ENCODE measurements around the gene NTRK2.
"Not testable (repeated sequence)": the region's sequence is repeated elsewhere in the genome, so short reads cannot be mapped to it uniquely, and the experiment has no call there.

Gene NTRK2

GRCh38 chr9:84880835-84881234, 211.3 kb downstream of the NTRK2 start:
- ATAC-seq (replicated peaks; ENCODE audit: extremely low read depth, poor library complexity, severe bottlenecking), result no peak
- no peaks in the 10 kb centered on the region for H3K36me3 Mint-ChIP-seq (ENCODE audit: insufficient read depth)
- H3K27me3 Mint-ChIP-seq, result no peaks in the 10 kb centered on the region
- DNase-seq (ENCODE audit: low spot score in 2 of 2), result no peak
- no peaks in the 10 kb centered on the region for H3K4me1 Mint-ChIP-seq
- H3K27ac Mint-ChIP-seq (ENCODE audit: low read depth), result no peak overlapping the region
- H3K9me3 Mint-ChIP-seq, result no peaks in the 10 kb centered on the region
- H3K4me3 Mint-ChIP-seq, result no peak overlapping the region

- no peak for DNase-seq (ENCODE audit: low spot score in 2 of 2)
- H3K27ac Mint-ChIP-seq (ENCODE audit: low read depth), result no peak overlapping the region
- no peaks in the 10 kb centered on the region for H3K4me1 Mint-ChIP-seq
- H3K27me3 Mint-ChIP-seq, result no peaks in the 10 kb centered on the region
- H3K9me3 Mint-ChIP-seq, result no peaks in the 10 kb centered on the region
- ATAC-seq (replicated peaks; ENCODE audit: extremely low read depth, poor library complexity, severe bottlenecking), result no peak
- H3K36me3 Mint-ChIP-seq (ENCODE audit: insufficient read depth), result no peaks in the 10 kb centered on the region
- no peak overlapping the region for H3K4me3 Mint-ChIP-seq
Observed at GRCh38 chr9:84886866-84887265, 217.3 kb downstream of the NTRK2 start.

DNA sequence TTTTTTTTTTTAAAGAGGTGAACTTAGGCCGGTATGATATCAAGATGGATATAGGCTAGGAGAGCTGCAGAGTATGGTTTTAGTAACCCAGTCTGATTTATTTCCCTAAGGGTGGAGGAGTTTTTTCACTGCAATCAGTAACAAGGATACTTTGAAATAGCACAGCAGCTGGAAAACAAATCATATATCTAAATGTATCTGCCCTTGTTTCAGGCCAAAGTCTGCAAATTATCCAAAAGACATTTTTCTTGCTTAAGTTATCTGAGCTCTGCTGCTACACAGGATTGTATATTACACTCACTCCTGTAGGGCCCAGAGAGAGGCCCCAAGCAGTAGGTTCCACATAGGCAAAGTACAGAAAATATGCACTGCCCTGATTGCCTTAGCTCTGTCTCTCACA, 222.4 kb downstream of the NTRK2 start:
- no peak overlapping the region for H3K4me3 Mint-ChIP-seq
- ATAC-seq (replicated peaks; ENCODE audit: extremely low read depth, poor library complexity, severe bottlenecking), result no peak
- no peaks in the 10 kb centered on the region for H3K9me3 Mint-ChIP-seq
- DNase-seq (ENCODE audit: low spot score in 2 of 2), result no peak
- no peak overlapping the region for H3K27ac Mint-ChIP-seq (ENCODE audit: low read depth)
- H3K4me1 Mint-ChIP-seq, result no peaks in the 10 kb centered on the region
- H3K36me3 Mint-ChIP-seq (ENCODE audit: insufficient read depth), result no peaks in the 10 kb centered on the region
- H3K27me3 Mint-ChIP-seq, result no peaks in the 10 kb centered on the region

DNA sequence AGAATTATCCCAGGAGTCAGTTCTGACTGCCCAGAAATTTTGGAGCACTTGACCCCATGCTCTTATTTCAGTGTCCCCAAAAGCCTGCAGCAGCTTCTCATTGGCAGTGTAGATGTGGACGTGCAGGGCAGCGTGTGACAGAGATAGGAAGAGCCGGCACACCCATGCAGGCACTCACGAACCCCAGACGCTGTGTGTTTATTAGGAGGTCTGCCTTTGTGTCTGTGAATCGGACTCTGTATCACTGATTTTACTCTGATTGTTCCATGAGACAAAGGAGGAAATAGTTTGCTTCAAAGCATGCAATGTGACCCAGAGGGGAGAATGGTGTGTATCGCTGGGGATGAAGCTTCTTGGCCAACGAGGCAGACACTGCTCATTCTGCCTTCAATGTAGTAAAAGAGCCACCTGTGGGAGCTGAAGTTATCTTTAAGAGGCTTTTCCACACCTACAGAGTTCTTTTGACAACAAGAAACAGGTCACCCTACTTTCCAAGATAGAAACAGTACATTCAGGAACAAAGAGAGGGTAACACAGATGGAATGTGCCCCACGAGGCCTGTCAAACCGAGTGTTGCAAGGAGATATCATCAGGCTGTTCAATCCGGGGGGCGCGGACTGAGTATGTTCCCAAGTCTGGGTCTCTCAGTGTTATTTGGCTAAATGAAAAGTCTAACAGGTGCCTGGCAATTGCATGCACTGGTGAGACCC, 224.0 kb downstream of the NTRK2 start:
- Mint-ChIP-seq H3K4me3 (no peak overlapping the region), H3K9me3 (no peaks in the 10 kb centered on the region), H3K36me3 (ENCODE audit: insufficient read depth) (no peaks in the 10 kb centered on the region), H3K4me1 (no peaks in the 10 kb centered on the region), H3K27me3 (no peaks in the 10 kb centered on the region), H3K27ac (ENCODE audit: low read depth) (no peak overlapping the region)
- no peak for ATAC-seq (replicated peaks; ENCODE audit: extremely low read depth, poor library complexity, severe bottlenecking)
- DNase-seq (ENCODE audit: low spot score in 2 of 2), result no peak

DNA sequence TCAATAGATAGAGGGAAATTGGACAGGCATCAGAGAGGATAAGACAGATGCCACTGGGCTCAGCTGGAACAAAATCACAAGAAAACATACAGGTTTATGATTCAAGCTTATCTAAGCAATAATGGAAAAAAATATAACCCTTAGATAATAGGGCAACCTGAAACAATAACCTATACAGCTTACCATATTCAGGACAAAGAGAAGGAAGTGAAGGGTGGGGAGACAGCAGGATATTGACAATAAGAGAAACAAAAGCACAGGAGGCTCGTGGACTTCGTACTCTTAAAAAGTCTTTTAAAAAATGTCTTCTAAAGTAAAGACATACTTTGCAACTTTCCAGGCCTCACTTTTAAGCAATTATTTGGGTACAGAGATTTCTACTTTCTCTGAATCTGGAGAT, 225.3 kb downstream of the NTRK2 start:
- no peaks in the 10 kb centered on the region for H3K27me3 Mint-ChIP-seq
- no peaks in the 10 kb centered on the region for H3K4me1 Mint-ChIP-seq
- no peaks in the 10 kb centered on the region for H3K36me3 Mint-ChIP-seq (ENCODE audit: insufficient read depth)
- H3K9me3 Mint-ChIP-seq, result no peaks in the 10 kb centered on the region
- DNase-seq (ENCODE audit: low spot score in 2 of 2), result no peak
- no peak for ATAC-seq (replicated peaks; ENCODE audit: extremely low read depth, poor library complexity, severe bottlenecking)
- H3K27ac Mint-ChIP-seq (ENCODE audit: low read depth), result no peak overlapping the region
- no peak overlapping the region for H3K4me3 Mint-ChIP-seq

GRCh38 chr9:84897362-84898094, 228.0 kb downstream of the NTRK2 start:
- no peaks in the 10 kb centered on the region for H3K9me3 Mint-ChIP-seq
- H3K27ac Mint-ChIP-seq (ENCODE audit: low read depth), result no peak overlapping the region
- no peaks in the 10 kb centered on the region for H3K27me3 Mint-ChIP-seq
- DNase-seq (ENCODE audit: low spot score in 2 of 2), result no peak
- ATAC-seq (replicated peaks; ENCODE audit: extremely low read depth, poor library complexity, severe bottlenecking), result no peak
- H3K4me1 Mint-ChIP-seq, result no peaks in the 10 kb centered on the region
- H3K4me3 Mint-ChIP-seq, result no peak overlapping the region
- H3K36me3 Mint-ChIP-seq (ENCODE audit: insufficient read depth), result no peaks in the 10 kb centered on the region

GRCh38 chr9:84898188-84898587, 228.7 kb downstream of the NTRK2 start:
- H3K4me3 Mint-ChIP-seq, result no peak overlapping the region

DNA sequence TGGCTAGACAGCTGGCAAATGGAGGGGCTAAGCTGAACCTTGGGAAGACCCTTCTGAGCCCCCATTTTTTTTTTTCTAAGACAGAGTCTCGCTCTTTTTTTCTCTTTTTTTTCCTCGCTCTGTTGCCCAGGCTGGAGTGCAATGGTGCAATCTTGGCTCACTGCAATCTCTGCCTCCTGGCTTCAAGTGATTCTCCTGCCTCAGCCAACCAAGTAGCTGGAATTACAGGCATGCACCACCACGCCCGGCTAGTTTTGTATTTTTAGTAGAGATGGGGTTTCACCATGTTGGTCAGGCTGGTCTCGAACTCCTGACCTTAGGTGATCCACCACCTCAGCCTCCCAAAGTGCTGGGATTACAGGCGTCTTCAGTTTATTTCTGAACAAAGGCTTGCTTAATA, 229.1 kb downstream of the NTRK2 start:
- H3K27me3 Mint-ChIP-seq; H3K9me3 Mint-ChIP-seq; H3K4me3 Mint-ChIP-seq; H3K36me3 Mint-ChIP-seq (ENCODE audit: insufficient read depth); H3K4me1 Mint-ChIP-seq; DNase-seq (ENCODE audit: low spot score in 2 of 2); H3K27ac Mint-ChIP-seq (ENCODE audit: low read depth); ATAC-seq (replicated peaks; ENCODE audit: extremely low read depth, poor library complexity, severe bottlenecking): not testable (repeated sequence)

More at GRCh38 chr9:84898188-84898587, 228.7 kb downstream of the NTRK2 start:
- no peak for ATAC-seq (replicated peaks; ENCODE audit: extremely low read depth, poor library complexity, severe bottlenecking)
- Mint-ChIP-seq H3K9me3 (no peaks in the 10 kb centered on the region), H3K36me3 (ENCODE audit: insufficient read depth) (no peaks in the 10 kb centered on the region), H3K4me1 (no peaks in the 10 kb centered on the region), H3K27ac (ENCODE audit: low read depth) (no peak overlapping the region), H3K27me3 (no peaks in the 10 kb centered on the region)
- DNase-seq (ENCODE audit: low spot score in 2 of 2), result no peak

- no peak overlapping the region for H3K4me3 Mint-ChIP-seq
- DNase-seq (ENCODE audit: low spot score in 2 of 2) (no peak), ATAC-seq (replicated peaks; ENCODE audit: extremely low read depth, poor library complexity, severe bottlenecking) (no peak)
- no peak overlapping the region for H3K27ac Mint-ChIP-seq (ENCODE audit: low read depth)
- no peaks in the 10 kb centered on the region for H3K9me3 Mint-ChIP-seq
- peaks cover 10% of the 10 kb centered on the region for H3K27me3 Mint-ChIP-seq
- no peaks in the 10 kb centered on the region for H3K36me3 Mint-ChIP-seq (ENCODE audit: insufficient read depth)
- H3K4me1 Mint-ChIP-seq, result no peaks in the 10 kb centered on the region
Observed at GRCh38 chr9:84899326-84899725, 229.8 kb downstream of the NTRK2 start.

GRCh38 chr9:84900421-84900820, 230.9 kb downstream of the NTRK2 start:
- H3K4me1 Mint-ChIP-seq, result no peaks in the 10 kb centered on the region

DNA sequence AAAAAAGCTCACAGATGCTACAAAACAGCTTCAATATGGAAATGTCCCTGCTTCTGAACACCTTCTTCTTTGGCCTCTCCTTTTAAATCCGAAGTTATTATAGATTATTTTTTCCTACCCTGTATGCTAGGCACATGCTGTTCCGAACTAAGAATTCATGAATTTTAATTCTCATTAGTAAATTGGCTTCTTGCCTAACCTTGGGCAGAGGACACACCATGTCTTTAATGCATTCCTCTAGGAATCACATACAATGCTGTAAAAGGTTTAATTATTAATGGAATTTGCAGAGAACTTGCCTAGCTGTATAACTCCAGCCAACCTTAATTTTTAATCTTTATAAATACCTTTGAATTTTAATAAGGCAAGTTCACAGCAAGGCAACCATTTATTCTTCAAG, 234.4 kb downstream of the NTRK2 start:
- Mint-ChIP-seq H3K27me3 (peaks cover 27% of the 10 kb centered on the region), H3K36me3 (ENCODE audit: insufficient read depth) (peaks cover 1% of the 10 kb centered on the region), H3K27ac (ENCODE audit: low read depth) (no peak overlapping the region), H3K4me1 (no peaks in the 10 kb centered on the region), H3K9me3 (no peaks in the 10 kb centered on the region), H3K4me3 (no peak overlapping the region)
- ATAC-seq (replicated peaks; ENCODE audit: extremely low read depth, poor library complexity, severe bottlenecking) (no peak), DNase-seq (ENCODE audit: low spot score in 2 of 2) (no peak)

More at GRCh38 chr9:84900421-84900820, 230.9 kb downstream of the NTRK2 start:
- Mint-ChIP-seq H3K27me3 (peaks cover 20% of the 10 kb centered on the region), H3K4me3 (no peak overlapping the region), H3K27ac (ENCODE audit: low read depth) (no peak overlapping the region), H3K36me3 (ENCODE audit: insufficient read depth) (no peaks in the 10 kb centered on the region), H3K9me3 (no peaks in the 10 kb centered on the region)
- no peak for ATAC-seq (replicated peaks; ENCODE audit: extremely low read depth, poor library complexity, severe bottlenecking)
- DNase-seq (ENCODE audit: low spot score in 2 of 2), result no peak

DNA sequence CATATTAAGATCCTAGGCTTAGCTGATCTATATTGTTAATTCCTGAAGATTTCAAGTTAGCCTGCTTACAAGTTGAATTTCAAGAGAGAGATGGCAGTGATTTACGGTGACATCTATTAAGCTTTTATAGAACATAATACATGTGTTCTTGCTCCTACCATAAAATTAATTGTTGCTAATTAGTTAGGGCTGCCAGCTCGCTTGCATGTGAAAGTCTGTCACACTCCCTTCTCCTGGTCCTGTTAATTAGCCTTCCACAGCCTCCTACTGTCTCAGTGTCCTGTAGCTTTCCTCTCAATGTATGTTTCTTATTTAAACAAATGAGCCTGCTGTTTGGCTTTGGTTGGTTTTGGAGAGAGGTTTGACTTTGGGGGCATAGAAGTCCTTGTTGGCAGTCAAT, 247.2 kb downstream of the NTRK2 start:
- ATAC-seq (replicated peaks; ENCODE audit: extremely low read depth, poor library complexity, severe bottlenecking) (no peak), DNase-seq (ENCODE audit: low spot score in 2 of 2) (no peak)
- H3K4me1 Mint-ChIP-seq, result no peaks in the 10 kb centered on the region
- H3K27me3 Mint-ChIP-seq, result peaks cover 19% of the 10 kb centered on the region
- H3K4me3 Mint-ChIP-seq, result no peak overlapping the region
- H3K36me3 Mint-ChIP-seq (ENCODE audit: insufficient read depth), result no peaks in the 10 kb centered on the region
- no peaks in the 10 kb centered on the region for H3K9me3 Mint-ChIP-seq
- H3K27ac Mint-ChIP-seq (ENCODE audit: low read depth), result no peak overlapping the region

- Mint-ChIP-seq H3K27me3 (peaks cover 19% of the 10 kb centered on the region), H3K27ac (ENCODE audit: low read depth) (no peak overlapping the region), H3K4me3 (no peak overlapping the region), H3K36me3 (ENCODE audit: insufficient read depth) (no peaks in the 10 kb centered on the region), H3K9me3 (no peaks in the 10 kb centered on the region), H3K4me1 (no peaks in the 10 kb centered on the region)
- DNase-seq (ENCODE audit: low spot score in 2 of 2) (no peak), ATAC-seq (replicated peaks; ENCODE audit: extremely low read depth, poor library complexity, severe bottlenecking) (no peak)
Observed at GRCh38 chr9:84917366-84918070, 248.0 kb downstream of the NTRK2 start.

All from central memory CD8-positive, alpha-beta T cell (primary cell).